ENCODE measurements around the gene KLK4. TPM values are rescaled to one million over a fixed set of nuclear protein-coding genes. Genes with fewer than 3 reads are reported as not detected.

The KLK4 gene
- total RNA-seq, 1 experiment from 2014 or later = 0.70 TPM

- no peaks in the 10 kb centered on the region for H3K4me1 Mint-ChIP-seq
- POLR2A ChIA-PET = no interaction called here
- DNase-seq (ENCODE audit: low spot score) (no peak), ATAC-seq (no peak)
- no peaks in the 10 kb centered on the region for H3K36me3 Mint-ChIP-seq
- peaks cover 24% of the 10 kb centered on the region for H3K9me3 Mint-ChIP-seq
- peaks cover 37% of the 10 kb centered on the region for H3K27me3 Mint-ChIP-seq (ENCODE audit: low read depth)
- H3K4me3 Mint-ChIP-seq = no peak overlapping the region
- CTCF ChIA-PET = interaction anchor here (0.5 to 1.1 kb wide), 2 partner anchors 74 to 151 kb away, joined by 3 to 4 read pairs; no protein-coding TSS in a partner anchor
- TF ChIP-seq AFF4 (CRISPR knock-in tag; IDR thresholded peaks at IDR 0.05; ENCODE audit: borderline replicate concordance) = no peak
- TF ChIP-seq PRDM15 (CRISPR knock-in tag; IDR thresholded peaks at IDR 0.05) = no peak
- TF ChIP-seq ZNF416 (CRISPR knock-in tag; IDR thresholded peaks at IDR 0.05) = no peak
- TF ChIP-seq CBFB (CRISPR knock-in tag; IDR thresholded peaks at IDR 0.05; ENCODE audit: low read depth) = no peak
- TF ChIP-seq ZNF263 (CRISPR knock-in tag; IDR thresholded peaks at IDR 0.05; ENCODE audit: low read depth) = no peak
- TF ChIP-seq IRF1 (CRISPR knock-in tag; IDR thresholded peaks at IDR 0.05) = no peak
- TF ChIP-seq RORB (CRISPR knock-in tag; IDR thresholded peaks at IDR 0.05) = no peak
- TF ChIP-seq IRF2 (CRISPR knock-in tag; IDR thresholded peaks at IDR 0.05; ENCODE audit: borderline replicate concordance, low read depth) = no peak
- TF ChIP-seq FOXP1 (CRISPR knock-in tag; IDR thresholded peaks at IDR 0.05; ENCODE audit: borderline replicate concordance) = no peak
- H3K27ac Mint-ChIP-seq = no peak overlapping the region
Observed at GRCh38 chr19:50943074-50943828, 32.1 kb upstream of the KLK4 start.

- H3K9me3 Mint-ChIP-seq = peaks cover 24% of the 10 kb centered on the region
- POLR2A ChIA-PET = no interaction called here
- CTCF ChIA-PET = no interaction called here
- no peak overlapping the region for H3K27ac Mint-ChIP-seq
- peaks cover 28% of the 10 kb centered on the region for H3K27me3 Mint-ChIP-seq (ENCODE audit: low read depth)
- no peak overlapping the region for H3K4me3 Mint-ChIP-seq
- H3K4me1 Mint-ChIP-seq = no peaks in the 10 kb centered on the region
- DNase-seq (ENCODE audit: low spot score) (no peak), ATAC-seq (no peak)
- H3K36me3 Mint-ChIP-seq = no peaks in the 10 kb centered on the region
- TF ChIP-seq OVOL2 (CRISPR knock-in tag; IDR thresholded peaks at IDR 0.05; ENCODE audit: borderline replicate concordance) = no peak
- TF ChIP-seq FOXP4 (CRISPR knock-in tag; IDR thresholded peaks at IDR 0.05) = no peak
- no peak for TF ChIP-seq ATF2 (CRISPR knock-in tag; IDR thresholded peaks at IDR 0.05; ENCODE audit: borderline replicate concordance, low read depth)
- TF ChIP-seq ATF1 (CRISPR knock-in tag; IDR thresholded peaks at IDR 0.05) = no peak
- no peak for TF ChIP-seq ZBTB43 (CRISPR knock-in tag; IDR thresholded peaks at IDR 0.05)
- TF ChIP-seq ATF6 (CRISPR knock-in tag; IDR thresholded peaks at IDR 0.05) = no peak
- TF ChIP-seq CREM (CRISPR knock-in tag; IDR thresholded peaks at IDR 0.05) = no peak
- TF ChIP-seq ZNF423 (CRISPR knock-in tag; IDR thresholded peaks at IDR 0.05) = no peak
- no peak for TF ChIP-seq ZNF219 (CRISPR knock-in tag; IDR thresholded peaks at IDR 0.05; ENCODE audit: borderline replicate concordance)
Observed at GRCh38 chr19:50939596-50939995, 28.4 kb upstream of the KLK4 start.

Measured in WTC11 (cell line).